GM06990 (cell line): Measurements from ENCODE around the gene SLC39A3.

Experiments used
- DNase-seq: peaks from one replicate; pipeline ENCODE4 v3.0.0-alpha.2; 2011; ENCODE audit not compliant: insufficient read length; ENCODE audit errors: extremely low read depth
- H3K27me3 ChIP-seq: replicated peaks from 2 replicates; pipeline ENCODE4 v1.6.0; 2011; ENCODE audit warnings: low read length; ENCODE audit not compliant: control insufficient read depth, insufficient read depth
- H3K36me3 ChIP-seq: 2 replicates; pipeline ENCODE4 v1.5.1; 2011; ENCODE audit warnings: low read length; ENCODE audit not compliant: control insufficient read depth, insufficient read depth
- H3K4me3 ChIP-seq: replicated peaks from 2 replicates; pipeline ENCODE4 v1.5.1; 2011; ENCODE audit warnings: low read depth, mild to moderate bottlenecking, control low read depth, low read length
- CTCF ChIP-seq: IDR thresholded peaks from 2 replicates; pipeline ENCODE4 v1.5.1; 2011; ENCODE audit warnings: low read length, control low read depth, mild to moderate bottlenecking, inconsistent platforms; ENCODE audit not compliant: insufficient read depth, poor library complexity, severe bottlenecking

Gene SLC39A3

DNA sequence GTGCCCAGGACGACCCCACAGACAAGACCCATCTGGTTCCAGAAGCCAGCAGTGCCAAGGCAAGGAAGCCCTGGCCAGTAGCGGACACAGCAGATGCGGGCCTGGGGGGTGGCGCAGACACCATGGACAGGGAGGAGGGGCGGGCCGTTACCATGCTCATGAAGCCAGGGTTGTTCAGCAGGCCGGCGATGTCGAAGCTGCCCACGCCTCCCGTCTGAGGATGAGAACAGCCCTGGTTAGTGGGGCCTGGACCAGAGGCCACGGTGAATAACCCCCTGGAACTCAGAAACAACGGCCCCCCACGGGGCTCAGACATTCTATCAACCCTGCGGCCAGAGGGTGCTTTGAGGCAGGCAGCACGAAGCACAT, 21.5 kb upstream of the SLC39A3 start:
- TF ChIP-seq CTCF: no peak
- DNase-seq: no peak
- Histone ChIP-seq H3K36me3 (peaks cover 36% of the 10 kb centered on the region), H3K27me3 (no peaks in the 10 kb centered on the region), H3K4me3 (no peak overlapping the region)

GRCh38 chr19:2759965-2760364, 20.1 kb upstream of the SLC39A3 start:
- peaks cover 34% of the 10 kb centered on the region for H3K36me3 ChIP-seq
- no peak overlapping the region for H3K4me3 ChIP-seq
- H3K27me3 ChIP-seq: no peaks in the 10 kb centered on the region
- no peak for TF ChIP-seq CTCF
- DNase-seq: no peak

DNA sequence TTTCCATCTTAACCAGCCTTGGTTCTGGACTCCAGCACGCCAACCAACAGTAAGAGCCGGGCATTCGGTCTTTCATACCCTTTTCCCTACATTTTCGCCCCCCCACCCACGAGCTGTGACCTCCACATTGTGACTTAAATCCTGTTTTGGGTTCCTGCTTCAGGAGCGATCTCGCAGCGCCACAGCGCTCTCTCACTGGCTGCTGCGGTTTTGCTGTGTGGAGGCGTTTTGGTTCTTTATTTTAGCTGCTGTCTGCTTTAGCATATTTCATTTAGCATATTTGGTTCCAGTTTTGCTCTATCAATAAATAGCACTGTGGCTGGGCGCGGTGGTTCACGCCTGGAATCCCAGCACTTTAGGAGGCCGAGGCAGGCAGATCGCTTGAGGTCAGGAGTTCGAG, 19.5 kb upstream of the SLC39A3 start:
- TF ChIP-seq CTCF: no peak
- no peaks in the 10 kb centered on the region for H3K27me3 ChIP-seq
- DNase-seq: no peak
- H3K36me3 ChIP-seq: peaks cover 39% of the 10 kb centered on the region
- H3K4me3 ChIP-seq: no peak overlapping the region

- Histone ChIP-seq H3K36me3 (peaks cover 41% of the 10 kb centered on the region), H3K27me3 (no peaks in the 10 kb centered on the region), H3K4me3 (no peak overlapping the region)
- TF ChIP-seq CTCF: no peak
- no peak for DNase-seq
Observed at GRCh38 chr19:2758601-2759313, 18.9 kb upstream of the SLC39A3 start.

DNA sequence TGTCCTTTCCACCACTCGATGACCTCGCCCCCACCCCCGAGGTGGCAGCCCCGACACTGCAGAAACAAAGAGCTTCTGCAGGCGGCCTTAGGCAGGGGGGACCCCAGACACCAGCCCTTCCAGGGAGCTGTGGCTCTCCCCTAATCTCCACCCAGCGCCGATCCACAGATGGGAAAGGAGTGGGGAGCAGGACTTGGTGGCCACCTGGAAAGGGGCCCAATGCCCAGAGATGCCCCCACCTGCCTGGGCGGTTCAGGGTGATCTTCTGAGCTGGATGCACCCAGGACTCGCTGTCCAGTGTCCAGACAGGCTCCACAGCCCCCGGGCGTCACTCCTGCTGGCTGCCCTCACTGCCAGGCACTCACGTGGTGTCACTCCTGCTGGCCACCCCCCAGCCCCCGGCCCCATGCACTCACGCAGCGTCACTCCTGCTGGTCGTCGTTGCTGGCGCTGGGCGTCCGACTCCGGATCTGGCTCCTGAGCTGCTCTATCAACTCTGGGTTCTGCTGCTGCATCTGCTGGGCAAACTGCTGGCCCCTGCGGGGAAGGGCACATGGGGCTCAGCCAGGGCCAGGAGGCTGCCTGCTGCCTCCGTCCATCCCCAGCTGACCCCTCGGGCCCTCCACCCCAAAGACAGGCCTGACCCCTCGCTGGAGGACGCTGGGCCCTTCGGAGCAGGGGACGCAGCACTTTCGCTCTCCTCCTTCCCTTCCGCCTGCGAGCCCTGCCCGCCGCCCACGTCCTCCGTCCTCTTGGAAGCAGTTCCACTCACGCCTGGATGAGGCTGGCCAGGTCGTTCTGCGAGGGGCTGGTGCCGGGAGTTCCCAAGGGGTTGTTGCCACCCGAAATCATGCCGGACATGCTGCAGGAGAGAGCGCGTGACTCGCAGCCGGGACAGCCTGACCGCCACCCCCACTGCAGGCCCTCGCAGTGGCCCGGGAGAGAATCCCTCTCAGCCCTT, 17.4 kb upstream of the SLC39A3 start:
- no peak overlapping the region for H3K4me3 ChIP-seq
- no peak for DNase-seq
- peaks cover 30% of the 10 kb centered on the region for H3K36me3 ChIP-seq
- no peaks in the 10 kb centered on the region for H3K27me3 ChIP-seq
- no peak for TF ChIP-seq CTCF
